HL-60 (cell line): ENCODE measurements around the gene PIK3R1.

Experiments used
- CTCF ChIP-seq: IDR thresholded peaks from one replicate; pipeline ENCODE4 v1.5.1; 2011; ENCODE audit warnings: low read length, control low read depth, inconsistent platforms; ENCODE audit not compliant: insufficient read depth
- POLR2AphosphoS5 ChIP-seq: IDR thresholded peaks from 2 replicates; pipeline ENCODE4 v1.6.1; 2012; ENCODE audit warnings: low read depth
- REST ChIP-seq: IDR thresholded peaks from 2 replicates; pipeline ENCODE4 v1.6.1; 2012; ENCODE audit warnings: low read depth; ENCODE audit not compliant: insufficient replicate concordance

- no peak for TF ChIP-seq CTCF
- TF ChIP-seq POLR2AphosphoS5: no peak
- no peak for TF ChIP-seq REST
These were observed 53.2 kb downstream of the PIK3R1 start for GRCh38 chr5:68268852-68269130.
